Stimulated activated CD8-positive, alpha-beta memory T cell treated with anti-CD3 and anti-CD28 coated beads, Interleukin-2, amount 100 ng/mL, for 48 hours (primary cell): ENCODE measurements around the gene DOCK2.

Source experiments
- DNase-seq, 2 donors: peaks; one replicate each; pipeline ENCODE4 v3.0.0-alpha.2; 2020; ENCODE audit warnings: low read depth in 2 of 2

Gene DOCK2

GRCh38 chr5:169864483-169864882 is 227.4 kb downstream of the DOCK2 start:
- DNase-seq: no peak

GRCh38 chr5:169867347-169867746 is 230.3 kb downstream of the DOCK2 start:
- DNase-seq: no peak

GRCh38 chr5:169869066-169869465 is 232.0 kb downstream of the DOCK2 start:
- DNase-seq: no peak

GRCh38 chr5:169870211-169870610 is 233.1 kb downstream of the DOCK2 start:
- DNase-seq: no peak

- no peak for DNase-seq
Measured at GRCh38 chr5:169871826-169872490, 234.9 kb downstream of the DOCK2 start.

- DNase-seq: no peak
Measured at GRCh38 chr5:169873642-169874041, 236.6 kb downstream of the DOCK2 start.

GRCh38 chr5:169874621-169875020 is 237.5 kb downstream of the DOCK2 start:
- DNase-seq: no peak

- no peak for DNase-seq
Measured at GRCh38 chr5:169875091-169875728, 238.1 kb downstream of the DOCK2 start.

- no peak for DNase-seq
Measured at GRCh38 chr5:169875731-169876130, 238.7 kb downstream of the DOCK2 start.

GRCh38 chr5:169876386-169876785 is 239.3 kb downstream of the DOCK2 start:
- no peak for DNase-seq

- DNase-seq: no peak
Measured at GRCh38 chr5:169880012-169880663, 243.1 kb downstream of the DOCK2 start.

- DNase-seq: no peak
Measured at GRCh38 chr5:169880785-169881184, 243.7 kb downstream of the DOCK2 start.

GRCh38 chr5:169881702-169882303 is 244.7 kb downstream of the DOCK2 start:
- DNase-seq: no peak

- DNase-seq: no peak
Measured at GRCh38 chr5:169886033-169886432, 249.0 kb downstream of the DOCK2 start.

GRCh38 chr5:169886677-169887076 is 249.6 kb downstream of the DOCK2 start:
- DNase-seq: no peak

GRCh38 chr5:169889572-169889971 is 252.5 kb downstream of the DOCK2 start:
- DNase-seq: no peak

- no peak for DNase-seq
Measured at GRCh38 chr5:169893010-169893409, 255.9 kb downstream of the DOCK2 start.

- DNase-seq: no peak
Measured at GRCh38 chr5:169893571-169893970, 256.5 kb downstream of the DOCK2 start.

GRCh38 chr5:169895926-169896325 is 258.9 kb downstream of the DOCK2 start:
- DNase-seq: no peak

GRCh38 chr5:169897481-169897880 is 260.4 kb downstream of the DOCK2 start:
- DNase-seq: no peak

GRCh38 chr5:169901896-169902295 is 264.8 kb downstream of the DOCK2 start:
- no peak for DNase-seq

- no peak for DNase-seq
Measured at GRCh38 chr5:169904059-169904458, 267.0 kb downstream of the DOCK2 start.

- no peak for DNase-seq
Measured at GRCh38 chr5:169904508-169904907, 267.4 kb downstream of the DOCK2 start.
